ENCODE results near the gene PHETA2. TPM values are rescaled to one million over a fixed set of nuclear protein-coding genes. Genes with fewer than 3 reads are reported as not detected.
A peak's percentile ranks its signal among the peaks of the same experiment; 100 is the strongest.

Gene PHETA2
- total and polyA plus RNA-seq, 2 of the 13 experiments (the other 11 are each of a cell fraction or from before 2014, with no cell fraction given): 0.07 TPM; not detected in 1

GRCh38 chr22:42079319-42080251, 5.5 kb downstream of the PHETA2 start, which contains the start of gene SMDT1 (continued):
- no peak for TF ChIP-seq FOXK2 (IDR thresholded peaks at IDR 0.05)
- peak; percentile 70 for TF ChIP-seq ZMYM2 (CRISPR knock-in tag; IDR thresholded peaks at IDR 0.05)
- TF ChIP-seq ZNF256 (CRISPR knock-in tag; conservative IDR thresholded peaks at IDR 0.05): 0 out of 2 replicates have a peak, but pooled peaks have one; percentile 79
- no peak for TF ChIP-seq ZNF20 (CRISPR knock-in tag; IDR thresholded peaks at IDR 0.05)
- peak; percentile 64; the same call in 1 of the 2 replicates for TF ChIP-seq ZNF225 (CRISPR knock-in tag; IDR thresholded peaks at IDR 0.05)
- TF ChIP-seq ZNF253 (CRISPR knock-in tag; IDR thresholded peaks at IDR 0.05; ENCODE audit: borderline replicate concordance): peak; percentile 80; the same call in 1 of the 2 replicates
- TF ChIP-seq GATA4 (IDR thresholded peaks at IDR 0.05; ENCODE audit: borderline replicate concordance, low read depth): peak; percentile 69; the same call in 1 of the 2 replicates
- TF ChIP-seq ZFP36L1 (CRISPR knock-in tag; IDR thresholded peaks at IDR 0.05): peak; percentile 90
- peak; percentile 96 for TF ChIP-seq ASH2L (IDR thresholded peaks at IDR 0.05; ENCODE audit: insufficient read length, low read depth, low read length)
- no peak for TF ChIP-seq ZNF282 (IDR thresholded peaks at IDR 0.05; ENCODE audit: partially characterized antibody)
- TF ChIP-seq ZNF850 (CRISPR knock-in tag; conservative IDR thresholded peaks at IDR 0.05): no peak
- peak; percentile 65 for TF ChIP-seq UBTF (CRISPR knock-in tag; IDR thresholded peaks at IDR 0.05)
- TF ChIP-seq NR3C1 (CRISPR knock-in tag; IDR thresholded peaks at IDR 0.05): no peak
- TF ChIP-seq KIAA2018 (CRISPR knock-in tag; IDR thresholded peaks at IDR 0.05; ENCODE audit: borderline replicate concordance): 0 out of 2 replicates have a peak, but pooled peaks have one; percentile 22
- TF ChIP-seq ARHGAP35 (CRISPR knock-in tag; IDR thresholded peaks at IDR 0.05; ENCODE audit: borderline replicate concordance): peak; percentile 77; the same call in 1 of the 2 replicates
- TF ChIP-seq NR1H2 (CRISPR knock-in tag; IDR thresholded peaks at IDR 0.05; ENCODE audit: borderline replicate concordance, low read depth): no peak
- no peak for TF ChIP-seq ZNF562 (CRISPR knock-in tag; IDR thresholded peaks at IDR 0.05; ENCODE audit: borderline replicate concordance)
- TF ChIP-seq ZNF367 (CRISPR knock-in tag; IDR thresholded peaks at IDR 0.05; ENCODE audit: borderline replicate concordance): no peak
